CD4-positive, alpha-beta T cell treated with Interleukin-6 at 100 ng/mL for 8 hours (primary cell): ENCODE results near the gene ZFP36.
"Not testable (repeated sequence)": the region's sequence is repeated elsewhere in the genome, so short reads cannot be mapped to it uniquely, and the experiment has no call there.

Experiments used
- DNase-seq: peaks from one replicate; pipeline ENCODE4 v3.0.0-alpha.2; 2020; ENCODE audit warnings: mixed read lengths, low spot score

ZFP36 gene

DNA sequence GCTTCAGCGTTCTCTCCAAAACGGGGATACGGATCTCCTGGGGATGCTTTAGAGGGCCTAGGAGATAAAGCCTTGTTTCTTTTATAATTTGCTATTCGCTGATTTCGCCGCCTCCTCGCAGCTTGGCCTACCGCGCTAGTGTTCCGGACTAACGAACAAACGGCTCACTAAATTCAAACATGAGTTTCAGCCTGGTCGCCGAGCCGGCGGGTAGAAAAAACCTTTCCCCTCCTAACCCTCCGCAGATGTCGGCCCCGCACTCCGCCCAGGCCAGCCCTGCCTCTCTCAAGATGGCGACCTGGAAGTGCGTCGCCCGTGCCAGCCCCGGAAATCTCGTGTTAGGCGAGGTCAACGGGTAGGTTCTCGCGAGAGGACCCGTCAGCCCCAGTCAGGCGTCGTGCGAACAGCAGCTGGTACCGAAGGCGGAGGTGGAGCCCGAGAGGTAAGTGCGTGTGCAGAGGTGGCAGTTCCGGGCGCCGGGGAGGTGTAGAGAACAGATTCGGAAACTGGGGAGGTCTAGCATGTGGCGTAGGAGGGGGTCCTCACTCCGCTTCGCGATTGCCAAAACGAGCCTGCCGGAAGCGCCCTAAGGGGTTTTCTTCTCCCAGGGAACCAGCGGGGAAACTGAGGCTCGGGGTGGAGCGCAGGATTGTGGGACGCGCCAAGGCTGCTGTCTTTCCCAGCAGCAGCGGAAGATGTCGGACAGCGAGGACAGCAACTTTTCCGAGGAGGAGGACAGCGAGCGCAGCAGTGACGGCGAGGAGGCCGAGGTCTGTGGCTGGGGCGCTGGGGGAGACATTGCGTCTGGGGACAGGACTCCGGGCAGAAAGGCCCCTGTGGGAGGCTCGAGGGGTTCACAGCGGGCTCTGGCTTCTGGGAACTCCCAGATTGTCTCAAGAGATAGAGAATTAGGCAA is 38.8 kb downstream of the ZFP36 start, which contains the start of gene SUPT5H:
SUPT5H (plus strand) TSS at position 387 of the 916 bp plus-strand sequence; CDS start at position 696, 309 bp downstream.
- peak; percentile 98 for DNase-seq

DNA sequence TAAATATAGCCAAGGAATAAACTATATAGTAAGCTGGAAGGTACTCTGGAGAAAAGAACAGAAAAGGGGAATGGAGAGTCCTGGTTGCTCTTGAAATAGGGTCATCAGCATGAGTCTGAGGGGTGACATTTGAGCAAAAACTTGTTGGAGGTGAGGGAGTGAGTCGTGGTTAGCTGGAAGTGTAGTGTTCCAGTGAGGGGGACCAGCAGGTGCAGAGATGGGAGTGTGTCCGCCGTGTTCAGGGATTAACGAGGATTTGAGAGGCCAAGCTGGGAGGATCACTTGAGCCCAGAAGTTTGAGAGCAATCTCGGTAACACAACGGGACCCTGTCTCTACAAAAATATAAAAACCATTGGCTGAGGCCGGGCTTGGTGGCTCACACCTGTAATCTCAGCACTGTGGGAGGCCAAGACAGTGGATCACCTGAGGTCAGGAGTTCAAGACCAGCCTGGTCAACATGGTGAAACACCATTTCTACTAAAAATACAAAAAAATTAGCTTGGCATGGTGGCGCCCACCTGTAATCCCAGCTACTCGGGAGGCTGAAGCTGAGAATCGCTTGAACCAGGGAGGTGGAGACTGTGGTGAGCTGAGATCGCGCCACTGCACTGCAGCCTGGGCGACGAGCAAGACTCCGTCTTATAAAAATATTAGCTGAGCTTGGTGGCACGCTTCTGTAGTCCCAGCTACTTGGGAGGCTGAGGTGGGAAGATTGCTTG is 39.9 kb downstream of the ZFP36 start:
- DNase-seq = no peak

DNA sequence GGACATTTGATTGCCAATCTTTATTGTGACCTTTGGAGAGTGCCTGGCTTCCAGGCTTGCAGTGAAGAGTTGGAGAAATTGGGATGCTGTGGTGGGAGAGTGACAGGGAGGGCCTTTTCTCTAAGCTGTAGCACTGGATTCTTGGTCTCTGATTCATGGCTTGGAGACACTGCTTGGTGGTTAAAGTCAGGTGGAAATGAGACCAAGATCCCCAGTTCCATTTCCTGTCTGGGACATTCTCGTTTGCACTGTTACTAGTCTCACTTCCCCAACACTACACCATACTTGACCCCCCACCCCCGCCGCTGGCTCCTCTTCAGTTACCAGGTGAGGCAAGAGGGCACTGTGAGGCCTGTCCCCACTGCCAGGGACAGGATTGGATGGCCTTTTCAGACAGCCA is 41.6 kb downstream of the ZFP36 start:
- DNase-seq = no peak

DNA sequence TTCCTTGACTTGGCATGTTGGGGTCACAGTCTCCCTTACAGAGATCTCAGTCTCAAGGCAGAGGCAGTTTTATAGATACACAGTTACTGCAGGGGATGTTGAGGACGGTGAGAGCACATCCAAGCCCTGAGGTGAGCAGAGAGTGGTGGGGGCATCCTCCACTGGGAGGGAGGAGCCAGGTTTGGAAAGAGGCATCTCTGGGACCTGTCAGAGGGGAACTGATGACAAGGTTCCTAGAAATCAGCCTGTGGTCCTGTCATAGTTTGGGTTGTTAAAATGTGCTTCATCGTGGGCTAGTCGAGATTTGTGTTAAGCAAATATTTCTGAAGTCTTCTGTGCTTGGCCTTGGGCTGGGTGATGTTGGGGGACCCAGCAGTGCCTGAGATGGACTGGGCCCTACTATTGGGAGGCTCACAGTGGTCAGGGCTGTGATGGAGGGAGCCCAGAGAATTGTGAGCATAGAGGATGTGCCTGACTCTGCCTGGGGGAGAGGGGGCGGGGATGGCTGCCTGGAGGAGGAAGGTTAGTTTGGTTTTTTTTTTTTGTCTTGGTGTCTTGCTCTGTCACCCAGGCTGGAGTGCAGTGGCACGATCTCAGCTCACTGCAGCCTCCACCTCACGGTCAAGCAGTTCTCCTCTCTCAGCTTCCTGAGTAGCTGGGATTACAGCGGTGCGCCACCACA is 42.6 kb downstream of the ZFP36 start:
- no peak for DNase-seq

DNA sequence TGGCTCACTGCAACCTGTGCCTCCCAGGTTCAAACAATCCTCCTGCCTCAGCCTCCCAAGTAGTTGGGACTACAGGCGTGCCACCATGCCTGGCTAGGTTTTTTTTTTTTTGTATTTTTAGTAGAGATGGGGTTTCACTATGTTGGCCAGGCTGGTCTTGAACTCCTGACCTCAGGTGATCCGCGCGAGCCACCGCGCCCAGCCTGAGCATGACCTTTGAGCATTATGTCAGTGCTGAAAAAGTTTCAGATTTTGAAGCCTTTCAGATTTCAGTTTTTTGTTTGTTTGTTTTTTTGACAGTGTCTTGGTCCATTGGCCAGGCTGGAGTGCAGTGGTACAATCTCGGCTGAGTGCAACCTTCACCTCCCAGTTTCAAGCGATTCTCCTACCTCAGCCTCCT is 44.6 kb downstream of the ZFP36 start:
- not testable (repeated sequence) for DNase-seq
